GM12872 (cell line): ENCODE measurements around the gene TULP1.

Source experiments
- CTCF ChIP-seq: IDR thresholded peaks from 3 replicates; pipeline ENCODE4 v1.5.1; 2011; ENCODE audit warnings: low read depth, mild to moderate bottlenecking, low read length, moderate library complexity; ENCODE audit not compliant: insufficient read depth

The TULP1 gene

GRCh38 chr6:35449287-35449881 is 63.3 kb downstream of the TULP1 start:
- peak; percentile 60 for TF ChIP-seq CTCF

- no peak for TF ChIP-seq CTCF
These were observed 64.5 kb downstream of the TULP1 start for GRCh38 chr6:35448191-35448590.
